ENCODE results near the gene CYP1A2. TPM values are rescaled to one million over a fixed set of nuclear protein-coding genes. Genes with fewer than 3 reads are reported as not detected.

The CYP1A2 gene
- total RNA-seq, 1 experiment from 2014 or later = not detected

DNA sequence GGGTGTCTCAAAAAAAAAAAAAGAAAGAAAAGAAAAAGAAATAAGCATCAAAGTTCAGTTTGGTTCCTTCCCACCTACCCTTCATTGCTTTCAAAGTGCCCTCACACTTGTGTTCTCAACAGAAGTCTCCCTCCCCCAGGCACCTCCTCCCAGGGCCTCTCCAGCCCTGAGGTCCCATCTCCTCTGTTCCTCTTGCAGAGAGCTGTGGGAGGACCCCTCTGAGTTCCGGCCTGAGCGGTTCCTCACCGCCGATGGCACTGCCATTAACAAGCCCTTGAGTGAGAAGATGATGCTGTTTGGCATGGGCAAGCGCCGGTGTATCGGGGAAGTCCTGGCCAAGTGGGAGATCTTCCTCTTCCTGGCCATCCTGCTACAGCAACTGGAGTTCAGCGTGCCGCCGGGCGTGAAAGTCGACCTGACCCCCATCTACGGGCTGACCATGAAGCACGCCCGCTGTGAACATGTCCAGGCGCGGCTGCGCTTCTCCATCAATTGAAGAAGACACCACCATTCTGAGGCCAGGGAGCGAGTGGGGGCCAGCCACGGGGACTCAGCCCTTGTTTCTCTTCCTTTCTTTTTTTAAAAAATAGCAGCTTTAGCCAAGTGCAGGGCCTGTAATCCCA, 6.1 kb downstream of the CYP1A2 start:
- Histone ChIP-seq H4K20me1 (ENCODE audit: low read length) (no peaks in the 10 kb centered on the region), H3K36me3 (ENCODE audit: low read depth, low read length) (no peaks in the 10 kb centered on the region), H3K9me2 (replicated peaks; ENCODE audit: low read length) (no peaks in the 10 kb centered on the region), H3F3A (ENCODE audit: low read length, unreplicated experiment) (no peaks in the 10 kb centered on the region), H3K4me3 (ENCODE audit: low read length) (no peak overlapping the region), H3K4me2 (ENCODE audit: low read length) (no peak overlapping the region), H3K27me3 (ENCODE audit: low read length) (no peaks in the 10 kb centered on the region), H3K27ac (ENCODE audit: low read length) (no peak overlapping the region), H3K4me1 (ENCODE audit: insufficient read depth, low read length) (no peaks in the 10 kb centered on the region), H3K79me2 (ENCODE audit: low read length) (no peaks in the 10 kb centered on the region), H3K9ac (ENCODE audit: low read length) (no peak overlapping the region), H3K9me3 (ENCODE audit: low read length) (no peaks in the 10 kb centered on the region), H2AFZ (ENCODE audit: low read length) (no peak overlapping the region)
- CTCF ChIA-PET = no interaction called here
- POLR2A ChIA-PET (ENCODE audit: unreplicated experiment) = no interaction called here
- ATAC-seq = no peak
- no TSS peak for BruUV-seq (replicated peaks)
- intact Hi-C loops (cut with micrococcal nuclease) = no loop called here
- TF ChIP-seq EZH2phosphoT487 (IDR thresholded peaks at IDR 0.05; ENCODE audit: borderline replicate concordance, low read length) (no peak), EZH2 (IDR thresholded peaks at IDR 0.05; ENCODE audit: low read length, unreplicated experiment) (no peak)
- TF ChIP-seq, protein P1, sequence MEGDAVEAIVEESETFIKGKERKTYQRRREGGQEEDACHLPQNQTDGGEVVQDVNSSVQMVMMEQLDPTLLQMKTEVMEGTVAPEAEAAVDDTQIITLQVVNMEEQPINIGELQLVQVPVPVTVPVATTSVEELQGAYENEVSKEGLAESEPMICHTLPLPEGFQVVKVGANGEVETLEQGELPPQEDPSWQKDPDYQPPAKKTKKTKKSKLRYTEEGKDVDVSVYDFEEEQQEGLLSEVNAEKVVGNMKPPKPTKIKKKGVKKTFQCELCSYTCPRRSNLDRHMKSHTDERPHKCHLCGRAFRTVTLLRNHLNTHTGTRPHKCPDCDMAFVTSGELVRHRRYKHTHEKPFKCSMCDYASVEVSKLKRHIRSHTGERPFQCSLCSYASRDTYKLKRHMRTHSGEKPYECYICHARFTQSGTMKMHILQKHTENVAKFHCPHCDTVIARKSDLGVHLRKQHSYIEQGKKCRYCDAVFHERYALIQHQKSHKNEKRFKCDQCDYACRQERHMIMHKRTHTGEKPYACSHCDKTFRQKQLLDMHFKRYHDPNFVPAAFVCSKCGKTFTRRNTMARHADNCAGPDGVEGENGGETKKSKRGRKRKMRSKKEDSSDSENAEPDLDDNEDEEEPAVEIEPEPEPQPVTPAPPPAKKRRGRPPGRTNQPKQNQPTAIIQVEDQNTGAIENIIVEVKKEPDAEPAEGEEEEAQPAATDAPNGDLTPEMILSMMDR (conservative IDR thresholded peaks at IDR 0.05; ENCODE audit: low read depth, low read length) = no peak
- no peak for DNase-seq

DNA sequence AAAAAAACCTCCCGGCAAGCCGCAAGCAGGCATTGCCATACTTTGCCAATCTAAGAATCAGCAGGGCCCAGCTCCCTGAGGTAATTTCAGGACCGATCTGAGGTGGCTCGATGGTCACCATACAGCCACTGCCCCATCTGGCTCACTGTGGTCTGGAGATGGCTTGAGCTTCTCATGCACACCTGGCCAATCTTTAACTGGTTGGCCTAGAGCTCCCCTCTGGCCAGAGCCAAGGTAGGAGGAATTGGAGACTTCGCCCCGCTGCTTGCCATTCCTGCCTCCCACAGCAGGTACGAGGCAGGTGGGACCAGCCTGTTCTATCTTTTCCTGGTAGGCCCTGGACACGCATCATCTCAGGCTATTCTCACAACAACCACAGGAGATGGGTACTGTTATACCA, 10.1 kb downstream of the CYP1A2 start:
- POLR2A ChIA-PET (ENCODE audit: unreplicated experiment) = no interaction called here
- CTCF ChIA-PET = no interaction called here
- Histone ChIP-seq H3F3A (ENCODE audit: low read length, unreplicated experiment) (no peaks in the 10 kb centered on the region), H2AFZ (ENCODE audit: low read length) (no peak overlapping the region), H3K36me3 (ENCODE audit: low read depth, low read length) (no peaks in the 10 kb centered on the region), H3K4me3 (ENCODE audit: low read length) (no peak overlapping the region), H3K4me1 (ENCODE audit: insufficient read depth, low read length) (no peaks in the 10 kb centered on the region), H3K27me3 (ENCODE audit: low read length) (no peaks in the 10 kb centered on the region), H3K9me2 (replicated peaks; ENCODE audit: low read length) (no peaks in the 10 kb centered on the region), H4K20me1 (ENCODE audit: low read length) (no peaks in the 10 kb centered on the region), H3K9ac (ENCODE audit: low read length) (no peak overlapping the region), H3K27ac (ENCODE audit: low read length) (no peak overlapping the region), H3K9me3 (ENCODE audit: low read length) (no peaks in the 10 kb centered on the region), H3K4me2 (ENCODE audit: low read length) (no peak overlapping the region), H3K79me2 (ENCODE audit: low read length) (no peaks in the 10 kb centered on the region)
- ATAC-seq = no peak
- TF ChIP-seq EZH2phosphoT487 (IDR thresholded peaks at IDR 0.05; ENCODE audit: borderline replicate concordance, low read length) (no peak), EZH2 (IDR thresholded peaks at IDR 0.05; ENCODE audit: low read length, unreplicated experiment) (no peak)
- TF ChIP-seq, protein P1 (conservative IDR thresholded peaks at IDR 0.05; ENCODE audit: low read depth, low read length) = no peak
- intact Hi-C loops (cut with micrococcal nuclease) = no loop called here
- BruUV-seq (replicated peaks) = no TSS peak
- DNase-seq = no peak

DNA sequence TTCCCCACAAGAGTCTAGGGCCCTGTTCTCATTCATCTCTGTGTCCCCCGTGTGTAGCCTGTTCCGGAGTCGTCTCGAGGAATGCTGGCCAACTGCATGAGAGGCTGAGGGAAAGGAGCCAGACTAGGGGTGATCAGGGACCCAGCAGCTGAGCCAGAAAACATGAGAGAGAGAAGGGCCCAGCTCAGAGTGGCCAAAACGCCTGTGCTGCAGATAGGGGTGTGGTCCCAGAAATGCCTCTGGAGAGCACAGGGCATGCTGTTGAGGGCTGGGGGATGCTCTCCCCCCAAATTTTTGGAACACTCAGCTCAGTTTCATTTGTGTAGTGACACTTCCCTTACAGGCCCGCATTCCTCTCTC, 14.1 kb downstream of the CYP1A2 start:
- H3K27me3 ChIP-seq (ENCODE audit: low read length) = no peaks in the 10 kb centered on the region
- H2AFZ ChIP-seq (ENCODE audit: low read length) = no peak overlapping the region
- ChIA-PET CTCF (no interaction called here), POLR2A (ENCODE audit: unreplicated experiment) (no interaction called here)
- no peak for DNase-seq
- no peaks in the 10 kb centered on the region for H3K79me2 ChIP-seq (ENCODE audit: low read length)
- no peak for TF ChIP-seq EZH2phosphoT487 (IDR thresholded peaks at IDR 0.05; ENCODE audit: borderline replicate concordance, low read length)
- TF ChIP-seq, protein P1 (conservative IDR thresholded peaks at IDR 0.05; ENCODE audit: low read depth, low read length) = no peak
- no peak for TF ChIP-seq EZH2 (IDR thresholded peaks at IDR 0.05; ENCODE audit: low read length, unreplicated experiment)
- no peaks in the 10 kb centered on the region for H4K20me1 ChIP-seq (ENCODE audit: low read length)
- H3K4me1 ChIP-seq (ENCODE audit: insufficient read depth, low read length) = no peaks in the 10 kb centered on the region
- no peak overlapping the region for H3K4me3 ChIP-seq (ENCODE audit: low read length)
- H3F3A ChIP-seq (ENCODE audit: low read length, unreplicated experiment) = no peaks in the 10 kb centered on the region
- H3K27ac ChIP-seq (ENCODE audit: low read length) = no peak overlapping the region
- no peak for ATAC-seq
- no peaks in the 10 kb centered on the region for H3K9me2 ChIP-seq (replicated peaks; ENCODE audit: low read length)
- H3K9me3 ChIP-seq (ENCODE audit: low read length) = no peaks in the 10 kb centered on the region
- H3K9ac ChIP-seq (ENCODE audit: low read length) = no peak overlapping the region
- no TSS peak for BruUV-seq (replicated peaks)
- intact Hi-C loops (cut with micrococcal nuclease) = no loop called here
- no peak overlapping the region for H3K4me2 ChIP-seq (ENCODE audit: low read length)
- no peaks in the 10 kb centered on the region for H3K36me3 ChIP-seq (ENCODE audit: low read depth, low read length)
